HCT116 (cell line): ENCODE data around the gene ZNF627. TPM values are rescaled to one million over a fixed set of nuclear protein-coding genes. Genes with fewer than 3 reads are reported as not detected.

Source experiments
- ATAC-seq: fragments of 200-7000 bp; cut with Tn5 transposase; 2 replicates; pipeline ENCODE4 v1.9.1; 2020; ENCODE audit warnings: mild to moderate bottlenecking, moderate library complexity
- BruUV-seq: library from RNA; stranded (reverse); fragments of 400-500 nt; replicated peaks from 2 replicates; lab custom pipeline; 2021; lab: Mats Ljungman, UMichigan
- CTCF ChIA-PET: fragments of 300-600 bp; sonication (Branson Sonifier 250); formaldehyde crosslinking; loops from one replicate; lab custom pipeline; 2021; ENCODE audit warnings: antibody characterized with exemption; lab: Charles Lee
- POLR2A ChIA-PET: fragments of 300-600, 350-600 bp; sonication (Branson Sonifier 250); formaldehyde crosslinking; loops from one replicate; lab custom pipeline; 2021; ENCODE audit warnings: antibody characterized with exemption; lab: Charles Lee
- RAD21 ChIA-PET, 2 experiments: fragments of 300-600 bp; sonication (Branson Sonifier 250); formaldehyde crosslinking; loops; one replicate each; lab custom pipeline; 2023; ENCODE audit warnings: low total read pairs in 2 of 2; ENCODE audit not compliant: uncharacterized antibody in 2 of 2, unreplicated experiment in 2 of 2, low non-redundant PET in 1 of 2; lab: Charles Lee
- DNase-seq: peaks from one replicate; pipeline ENCODE4 v3.0.0-alpha.2; 2010; ENCODE audit warnings: low read depth, low spot score
- H2AFZ ChIP-seq: fragments of 200-600 bp; shearing (Covaris generic), sonication (generic); 2 replicates; pipeline ENCODE4 v1.6.1; 2017; ENCODE audit warnings: low read depth, mixed run types, mixed read lengths, antibody characterized with exemption, low read length; ENCODE audit not compliant: poor library complexity, severe bottlenecking
- H3K27ac ChIP-seq: 2 replicates; pipeline ENCODE4 v1.5.1; 2012; ENCODE audit warnings: low read depth, low read length
- H3K27me3 ChIP-seq: fragments of 200-600 bp; sonication (generic); 2 replicates; pipeline ENCODE4 v1.6.1; 2016; ENCODE audit warnings: mixed run types, low read length, mixed read lengths; ENCODE audit not compliant: insufficient read depth
- H3K36me3 ChIP-seq, 2 experiments: fragments of 200-500 bp in 1 of 2; fragments of 200-600 bp in 1 of 2; sonication (Bioruptor generic) in 1 of 2; sonication (generic) in 1 of 2; 2 replicates each; pipeline versions ENCODE4 v1.5.1 to v1.6.1; 2014 to 2016; ENCODE audit warnings: low read length in 2 of 2, inconsistent platforms in 1 of 2, mixed read lengths in 1 of 2, mixed run types in 1 of 2; ENCODE audit not compliant: insufficient read depth in 2 of 2, control insufficient read depth in 1 of 2
- H3K4me1 ChIP-seq, 2 experiments: fragments of 200-600 bp in 1 of 2; sonication (generic) in 1 of 2; 2 replicates each; pipeline versions ENCODE4 v1.5.1 to v1.6.1; 2012 to 2017; ENCODE audit warnings: low read length in 2 of 2, inconsistent platforms in 1 of 2, mild to moderate bottlenecking in 1 of 2, mixed read lengths in 1 of 2, mixed run types in 1 of 2, moderate library complexity in 1 of 2; ENCODE audit not compliant: insufficient read depth in 2 of 2, control insufficient read depth in 1 of 2
- H3K4me2 ChIP-seq: fragments of 200-600 bp; sonication (generic); 2 replicates; pipeline ENCODE4 v1.6.1; 2017; ENCODE audit warnings: mixed run types, low read length, mixed read lengths
- H3K4me3 ChIP-seq, 2 experiments: fragments of 200-600 bp in 1 of 2; sonication (generic) in 1 of 2; replicated peaks in 1 of 2; 2 replicates each; pipeline ENCODE4 v1.5.1; 2011 to 2016; ENCODE audit warnings: low read length in 2 of 2, control low read depth in 1 of 2, low read depth in 1 of 2, mild to moderate bottlenecking in 1 of 2, mixed read lengths in 1 of 2, mixed run types in 1 of 2
- H3K79me2 ChIP-seq: fragments of 200-600 bp; sonication (generic); 2 replicates; pipeline ENCODE4 v1.6.1; 2017; ENCODE audit warnings: mild to moderate bottlenecking, mixed run types, low read length, moderate library complexity, mixed read lengths; ENCODE audit not compliant: insufficient read depth
- H3K9ac ChIP-seq: fragments of 200-600 bp; sonication (generic); 2 replicates; pipeline ENCODE4 v1.6.1; 2016; ENCODE audit warnings: low read length, mixed read lengths
- H3K9me2 ChIP-seq: fragments of 200-600 bp; sonication (generic), shearing (Covaris generic); 2 replicates; pipeline ENCODE4 v1.6.1; 2017; ENCODE audit warnings: mixed run types, mild to moderate bottlenecking, moderate library complexity; ENCODE audit not compliant: insufficient read depth
- H3K9me3 ChIP-seq, 2 experiments: fragments of 200-500 bp in 1 of 2; fragments of 200-600 bp in 1 of 2; sonication (Bioruptor generic) in 1 of 2; sonication (generic) in 1 of 2; 2 replicates each; pipeline ENCODE4 v1.6.1; 2014 to 2017; ENCODE audit warnings: low read length in 2 of 2, mixed read lengths in 2 of 2, inconsistent platforms in 1 of 2, low read depth in 1 of 2, mild to moderate bottlenecking in 1 of 2, mixed run types in 1 of 2, moderate library complexity in 1 of 2; ENCODE audit not compliant: control insufficient read depth in 1 of 2, insufficient read depth in 1 of 2
- H4K20me1 ChIP-seq: fragments of 200-600 bp; sonication (generic), shearing (Covaris generic); 2 replicates; pipeline ENCODE4 v1.6.1; 2017; ENCODE audit warnings: mixed run types, mild to moderate bottlenecking, moderate library complexity; ENCODE audit not compliant: insufficient read depth
- ATF3 ChIP-seq: IDR thresholded peaks from 2 replicates; pipeline ENCODE4 v1.6.1; 2012
- CBX3 ChIP-seq: IDR thresholded peaks from 2 replicates; pipeline ENCODE4 v1.6.1; 2012; ENCODE audit warnings: low read depth
- CEBPB ChIP-seq: IDR thresholded peaks from 2 replicates; pipeline ENCODE4 v1.6.1; 2012; ENCODE audit warnings: low read depth
- EGR1 ChIP-seq: IDR thresholded peaks from 2 replicates; pipeline ENCODE4 v1.6.1; 2012; ENCODE audit warnings: low read depth
- EZH2 ChIP-seq: fragments of 200-600 bp; sonication (generic); IDR thresholded peaks from 2 replicates; pipeline ENCODE4 v1.6.1; 2017; ENCODE audit warnings: antibody characterized with exemption, mixed run types
- JUND ChIP-seq: IDR thresholded peaks from 2 replicates; pipeline ENCODE4 v1.6.1; 2012
- MAX ChIP-seq: IDR thresholded peaks from 2 replicates; pipeline ENCODE4 v1.6.1; 2012
- POLR2A ChIP-seq: IDR thresholded peaks from 2 replicates; pipeline ENCODE4 v1.7.0; 2011; ENCODE audit warnings: borderline replicate concordance; ENCODE audit not compliant: insufficient read depth, insufficient read length; ENCODE audit errors: extremely low read depth
- POLR2AphosphoS5 ChIP-seq: IDR thresholded peaks from 2 replicates; pipeline ENCODE4 v1.6.1; 2011; ENCODE audit warnings: mild to moderate bottlenecking, low read depth, low read length, moderate library complexity
- SIN3A ChIP-seq: IDR thresholded peaks from 2 replicates; pipeline ENCODE4 v1.6.1; 2012; ENCODE audit warnings: low read depth
- SP1 ChIP-seq: IDR thresholded peaks from 2 replicates; pipeline ENCODE4 v1.6.1; 2012; ENCODE audit warnings: low read depth
- SRF ChIP-seq: IDR thresholded peaks from 2 replicates; pipeline ENCODE4 v1.6.1; 2012; ENCODE audit warnings: low read depth
- TCF7L2 ChIP-seq: IDR thresholded peaks from 2 replicates; pipeline ENCODE4 v1.7.0; 2011; ENCODE audit warnings: borderline replicate concordance, inconsistent platforms; ENCODE audit not compliant: insufficient read depth, insufficient read length; ENCODE audit errors: extremely low read depth
- YY1 ChIP-seq: IDR thresholded peaks from 2 replicates; pipeline ENCODE4 v1.6.1; 2011; ENCODE audit warnings: low read length, low read depth, moderate library complexity, mild to moderate bottlenecking; ENCODE audit not compliant: insufficient replicate concordance; ENCODE audit errors: extremely low read depth
- ZFX ChIP-seq: fragments of 450-650 bp; IDR thresholded peaks from 2 replicates; pipeline ENCODE4 v1.6.1; 2017
- intact Hi-C: fragments of 100-400 bp; cut with micrococcal nuclease; formaldehyde crosslinking; loops from 2 replicates; pipeline ENCODE4 v1.10.0; 2022
- total RNA-seq: library from RNA; stranded (reverse); gene quantifications from one replicate; pipeline ENCODE4 v1.2.1, GENCODE V29; 2021; ENCODE audit not compliant: unreplicated experiment

ZNF627 gene
- total RNA-seq, 1 experiment from 2014 or later, result 14.8 TPM

DNA sequence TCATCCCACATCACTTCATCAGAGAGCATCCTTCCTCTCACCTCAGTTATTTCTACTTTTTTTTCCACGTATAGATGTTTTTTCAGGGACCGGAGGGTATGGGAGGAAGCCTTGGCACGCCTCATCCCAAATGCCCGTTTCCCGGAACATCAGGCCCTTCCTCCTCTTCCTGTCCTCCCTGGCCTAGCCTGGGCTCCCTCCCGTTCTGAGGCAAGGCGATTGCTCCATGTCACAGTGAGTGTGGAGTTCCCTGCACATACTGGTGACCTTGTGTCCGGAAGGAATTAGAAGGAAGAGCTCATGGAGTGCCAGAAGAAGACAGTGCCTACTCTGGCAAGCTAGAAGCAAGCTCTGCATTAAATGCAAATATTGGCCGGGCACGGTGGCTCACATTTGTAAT lies 1.1 kb upstream of the ZNF627 start (continued):
- TF ChIP-seq YY1 (no peak), SIN3A (no peak), TCF7L2 (no peak), SP1 (no peak), EGR1 (no peak), MAX (no peak), EZH2 (no peak), ZFX (no peak), JUND (no peak), POLR2A (no peak)

DNA sequence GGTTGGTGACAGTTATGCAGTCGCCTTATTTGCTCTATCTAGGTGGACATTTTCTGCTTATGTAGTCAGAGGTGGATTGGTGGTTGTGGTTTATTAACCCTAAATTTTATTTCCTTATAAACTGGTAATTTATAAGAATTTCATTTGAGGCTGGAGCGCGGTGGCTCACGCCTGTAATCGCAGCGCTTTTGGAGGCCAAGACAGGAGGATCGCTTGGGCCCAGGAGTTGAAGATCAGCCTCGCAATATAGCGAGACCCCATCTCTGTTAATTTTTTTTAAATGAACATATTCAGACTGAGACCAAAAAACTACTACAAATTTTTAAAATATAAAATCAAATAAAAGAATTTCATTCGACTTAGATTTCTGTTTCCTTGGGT lies 810 bp downstream of the ZNF627 start:
- Histone ChIP-seq H3K4me1 (peaks cover 3 to 13% of the 10 kb centered on the region in 2 experiments; a peak in 2 of 4 replicates), H3K9ac (peak overlapping the region; percentile 91)
- no peak for TF ChIP-seq CBX3
- no peak for TF ChIP-seq POLR2AphosphoS5
- no peak for TF ChIP-seq SRF
- TF ChIP-seq EGR1, result no peak
- TF ChIP-seq ATF3, result no peak
- no peak for TF ChIP-seq CEBPB
- TF ChIP-seq, all 23 proteins: peak for 0
- no peak for DNase-seq
- H3K9me3 ChIP-seq, result peaks cover 2 to 5% of the 10 kb centered on the region in 2 experiments; a peak in 1 of 4 replicates
- H3K27me3 ChIP-seq, result no peaks in the 10 kb centered on the region
- peak overlapping the region; percentile 90 for H3K4me2 ChIP-seq
- H3K9me2 ChIP-seq, result no peaks in the 10 kb centered on the region
- intact Hi-C loops, result no loop called here
- H3K4me3 ChIP-seq, result peak overlapping the region; percentile 93 to 95
- peak overlapping the region; percentile 89 for H3K27ac ChIP-seq
- H3K79me2 ChIP-seq, result peaks cover 53% of the 10 kb centered on the region
- ATAC-seq, result no peak
- H3K36me3 ChIP-seq, result peaks cover 0 to 5% of the 10 kb centered on the region in 2 experiments; a peak in 2 of 4 replicates
- POLR2A ChIA-PET, result no interaction called here
- TSS peak; percentile 61 for BruUV-seq
- RAD21 ChIA-PET, result no interaction called here
- no peak overlapping the region for H2AFZ ChIP-seq
- H4K20me1 ChIP-seq, result no peaks in the 10 kb centered on the region
- CTCF ChIA-PET, result no interaction called here
